GM12874 (cell line): ENCODE data around the gene FAM171A1.
A peak's percentile ranks its signal among the peaks of the same experiment; 100 is the strongest.

Experiments
- CTCF ChIP-seq: IDR thresholded peaks from 2 replicates; pipeline ENCODE4 v1.5.1; 2011; ENCODE audit warnings: low read depth, mild to moderate bottlenecking, control low read depth, low read length, moderate library complexity; ENCODE audit not compliant: insufficient read depth

Gene FAM171A1

GRCh38 chr10:15252396-15252795, 118.7 kb downstream of the FAM171A1 start:
- no peak for TF ChIP-seq CTCF

- no peak for TF ChIP-seq CTCF
Measured at GRCh38 chr10:15251791-15252380, 119.2 kb downstream of the FAM171A1 start.

- peak; percentile 20; the same call in 1 of the 2 replicates for TF ChIP-seq CTCF
Measured at GRCh38 chr10:15245530-15245929, 125.6 kb downstream of the FAM171A1 start.

GRCh38 chr10:15244635-15245197, 126.4 kb downstream of the FAM171A1 start:
- TF ChIP-seq CTCF: no peak

- TF ChIP-seq CTCF: no peak
Measured at GRCh38 chr10:15242261-15242840, 128.7 kb downstream of the FAM171A1 start.

GRCh38 chr10:15241306-15241705, 129.8 kb downstream of the FAM171A1 start:
- TF ChIP-seq CTCF: no peak

GRCh38 chr10:15238555-15239335, 132.3 kb downstream of the FAM171A1 start:
- TF ChIP-seq CTCF: no peak
